SK-N-SH treated with all-trans-retinoic acid at 6 μM for 48 hours (cell line): ENCODE data around the gene ECHS1.

ENCODE experiments used
- ARNTL ChIP-seq: fragments of 450-650 bp; formaldehyde crosslinking; IDR thresholded peaks from 2 replicates; pipeline ENCODE4 v1.5.0; 2020; ENCODE audit warnings: low read depth, mild to moderate bottlenecking, moderate library complexity, borderline replicate concordance
- ESRRG ChIP-seq: fragments of 250-450 bp; sonication (Bioruptor Pico); IDR thresholded peaks from 2 replicates; pipeline ENCODE4 v1.6.1; 2021; ENCODE audit warnings: mild to moderate bottlenecking
- GLIS3 ChIP-seq: fragments of 250-450 bp; sonication (Bioruptor Pico); IDR thresholded peaks from 2 replicates; pipeline ENCODE4 v1.5.0; 2020; ENCODE audit warnings: mild to moderate bottlenecking, moderate library complexity
- OSR1 ChIP-seq: fragments of 250-450 bp; sonication (Bioruptor Pico); IDR thresholded peaks from 2 replicates; pipeline ENCODE4 v1.8.0; 2022; ENCODE audit warnings: moderate library complexity, mild to moderate bottlenecking, inconsistent platforms
- PATZ1 ChIP-seq: fragments of 250-450 bp; sonication (Bioruptor Pico); IDR thresholded peaks from 2 replicates; pipeline ENCODE4 v1.8.0; 2020; ENCODE audit warnings: mild to moderate bottlenecking, moderate library complexity, borderline replicate concordance
- RARB ChIP-seq: fragments of 250-450 bp; sonication (Bioruptor Pico); IDR thresholded peaks from 2 replicates; pipeline ENCODE4 v1.8.0; 2021; ENCODE audit warnings: mild to moderate bottlenecking, moderate library complexity
- SNAI2 ChIP-seq: fragments of 250-450 bp; sonication (Bioruptor Pico); IDR thresholded peaks from 2 replicates; pipeline ENCODE4 v1.5.0; 2020; ENCODE audit warnings: mild to moderate bottlenecking, moderate library complexity
- TCF4 ChIP-seq: fragments of 250-450 bp; sonication (Bioruptor Pico); IDR thresholded peaks from 2 replicates; pipeline ENCODE4 v1.8.0; 2021; ENCODE audit warnings: mild to moderate bottlenecking, moderate library complexity, borderline replicate concordance
- ZFP3 ChIP-seq: fragments of 250-450 bp; sonication (Bioruptor Pico); IDR thresholded peaks from 2 replicates; pipeline ENCODE4 v1.5.0; 2020; ENCODE audit warnings: mild to moderate bottlenecking, moderate library complexity
- ZFP30 ChIP-seq: fragments of 450-650 bp; formaldehyde crosslinking; IDR thresholded peaks from 2 replicates; pipeline ENCODE4 v1.5.0; 2022; ENCODE audit warnings: mild to moderate bottlenecking, moderate library complexity
- ZNF8 ChIP-seq: fragments of 450-650 bp; formaldehyde crosslinking; IDR thresholded peaks from 2 replicates; pipeline ENCODE4 v1.5.0; 2020; ENCODE audit warnings: mild to moderate bottlenecking, moderate library complexity

GRCh38 chr10:133420028-133420427, 46.9 kb upstream of the ECHS1 start:
- TF ChIP-seq ZFP30 (CRISPR knock-in tag) (no peak), ZFP3 (CRISPR knock-in tag) (no peak), ZNF8 (CRISPR knock-in tag) (no peak), ESRRG (CRISPR knock-in tag) (no peak), TCF4 (CRISPR knock-in tag) (no peak), OSR1 (CRISPR knock-in tag) (no peak), ARNTL (CRISPR knock-in tag) (no peak), RARB (CRISPR knock-in tag) (no peak), GLIS3 (CRISPR knock-in tag) (no peak), PATZ1 (CRISPR knock-in tag) (no peak), SNAI2 (no peak)
